Omental fat pad (tissue), 4 donors: Measurements from ENCODE around the gene ZNF407. TPM values are rescaled to one million over a fixed set of nuclear protein-coding genes. Genes with fewer than 3 reads are reported as not detected.

Source experiments
- ATAC-seq: fragments of 150-250 bp; one replicate; pipeline ENCODE4 v1.9.1; 2016; ENCODE audit warnings: mild to moderate bottlenecking, moderate library complexity; ENCODE audit not compliant: low FRiP score
- DNase-seq: peaks from one replicate; pipeline ENCODE4 v3.0.0-alpha.2; 2019; ENCODE audit warnings: low spot score
- CTCF ChIP-seq, 3 donors: fragments of 450-650 bp; IDR thresholded peaks; one replicate each; pipeline ENCODE4 v1.5.1; 2016 to 2017; ENCODE audit warnings: antibody characterized with exemption in 3 of 3, mild to moderate bottlenecking in 3 of 3, moderate library complexity in 2 of 3
- total RNA-seq, 4 donors: library from RNA; depleted of rRNA; stranded (reverse); fragments of >200 nt; gene quantifications; one replicate each; pipeline ENCODE4 v1.1.0, GENCODE V29; 2016

The ZNF407 gene
- total RNA-seq, 4 donors from 2014 or later, result 13.4 to 26.7 (median 19.7) TPM

- DNase-seq (no peak), ATAC-seq (no peak)
Observed at GRCh38 chr18:75066936-75067335, 469.3 kb downstream of the ZNF407 start.

GRCh38 chr18:75067996-75068645 is 470.5 kb downstream of the ZNF407 start:
- no peak for DNase-seq
- TF ChIP-seq CTCF (IDR thresholded peaks at IDR 0.05), result no peak
- ATAC-seq, result no peak

More at GRCh38 chr18:75066936-75067335, 469.3 kb downstream of the ZNF407 start:
- TF ChIP-seq CTCF (IDR thresholded peaks at IDR 0.05), result no peak

GRCh38 chr18:75068682-75069435 is 471.2 kb downstream of the ZNF407 start:
- TF ChIP-seq CTCF (IDR thresholded peaks at IDR 0.05), result no peak
- no peak for ATAC-seq

GRCh38 chr18:75070235-75070624 is 472.6 kb downstream of the ZNF407 start:
- ATAC-seq (no peak), DNase-seq (no peak)
- no peak for TF ChIP-seq CTCF (IDR thresholded peaks at IDR 0.05)

More at GRCh38 chr18:75068682-75069435, 471.2 kb downstream of the ZNF407 start:
- DNase-seq, result no peak

GRCh38 chr18:75070625-75071483 is 473.2 kb downstream of the ZNF407 start:
- TF ChIP-seq CTCF (IDR thresholded peaks at IDR 0.05), result no peak
- ATAC-seq (peak; percentile 50), DNase-seq (no peak)

- ATAC-seq, result no peak
Observed at GRCh38 chr18:75071484-75071785, 473.8 kb downstream of the ZNF407 start.

More at GRCh38 chr18:75071484-75071785, 473.8 kb downstream of the ZNF407 start:
- no peak for TF ChIP-seq CTCF (IDR thresholded peaks at IDR 0.05)
- no peak for DNase-seq
